Endodermal cell (in vitro differentiated cells): ENCODE data around the gene SMOC2. TPM values are rescaled to one million over a fixed set of nuclear protein-coding genes. Genes with fewer than 3 reads are reported as not detected.

Experiments used
- DNase-seq: peaks from one replicate; pipeline ENCODE4 v3.0.0-alpha.2; 2017
- H3K27ac ChIP-seq: 2 replicates; pipeline ENCODE4 v1.5.1; 2013; ENCODE audit warnings: mild to moderate bottlenecking, low read depth, low read length, moderate library complexity
- H3K27me3 ChIP-seq: 2 replicates; pipeline ENCODE4 v1.6.1; 2013; ENCODE audit warnings: mild to moderate bottlenecking, low read length, moderate library complexity; ENCODE audit not compliant: insufficient read depth, control insufficient read depth, poor library complexity, severe bottlenecking
- H3K36me3 ChIP-seq: 2 replicates; pipeline ENCODE4 v1.7.0; 2013; ENCODE audit warnings: mild to moderate bottlenecking, low read length, moderate library complexity; ENCODE audit not compliant: control insufficient read depth, insufficient read depth
- H3K4me1 ChIP-seq: one replicate; pipeline ENCODE4 v1.7.0; 2013; ENCODE audit warnings: low read length; ENCODE audit not compliant: control insufficient read depth, insufficient read depth
- H3K4me3 ChIP-seq: 2 replicates; pipeline ENCODE4 v1.5.1; 2013; ENCODE audit warnings: mild to moderate bottlenecking, low read length, moderate library complexity
- H3K9ac ChIP-seq: 2 replicates; pipeline ENCODE4 v1.6.1; 2013; ENCODE audit warnings: mild to moderate bottlenecking, low read length, moderate library complexity; ENCODE audit not compliant: poor library complexity, severe bottlenecking; ENCODE audit errors: extremely low read depth
- H3K9me3 ChIP-seq: 2 replicates; pipeline ENCODE4 v1.6.1; 2013; ENCODE audit warnings: mild to moderate bottlenecking, low read length, moderate library complexity; ENCODE audit not compliant: control insufficient read depth
- H3K27ac Mint-ChIP-seq: 2 replicates; pipeline ENCODE4 v1.8.0; 2020; ENCODE audit warnings: mixed read lengths
- H3K27me3 Mint-ChIP-seq: 2 replicates; pipeline ENCODE4 v1.8.0; 2021; ENCODE audit warnings: mild to moderate bottlenecking, mixed read lengths; ENCODE audit not compliant: insufficient read depth
- H3K36me3 Mint-ChIP-seq: 2 replicates; pipeline ENCODE4 v1.8.0; 2020; ENCODE audit warnings: low read depth, mixed read lengths
- H3K4me1 Mint-ChIP-seq: 2 replicates; pipeline ENCODE4 v1.8.0; 2020; ENCODE audit warnings: mixed read lengths
- H3K4me3 Mint-ChIP-seq: 2 replicates; pipeline ENCODE4 v1.8.0; 2020; ENCODE audit warnings: mild to moderate bottlenecking, moderate library complexity, mixed read lengths
- H3K9me3 Mint-ChIP-seq: 2 replicates; pipeline ENCODE4 v1.8.0; 2020; ENCODE audit warnings: mild to moderate bottlenecking, mixed read lengths
- CTCF ChIP-seq: fragments of 200-600 bp; sonication (generic); conservative IDR thresholded peaks from 2 replicates; pipeline ENCODE4 v1.5.0; 2021; ENCODE audit warnings: antibody characterized with exemption, mild to moderate bottlenecking
- WGBS, 2 experiments: methylation state at CpG; one replicate each; pipeline versions ENCODE4 v1.1.5 to v1.1.7; 2013; ENCODE audit warnings: missing lambda C conversion rate in 2 of 2, mixed read lengths in 1 of 2; ENCODE audit not compliant: insufficient coverage in 1 of 2, insufficient read length in 1 of 2; 5-methylcytosine and 5-hydroxymethylcytosine counted together
- total RNA-seq, 2 donors: library from RNA; stranded (reverse); fragmentation: NEBNext Ultra II Directional in 1 of 2; extraction: Animal tissue kit (Norgen Biotek cat#: 25700) in 1 of 2; gene quantifications; 2 replicates in 1 of 2; 3 replicates in 1 of 2; pipeline ENCODE4 v1.2.1, GENCODE V29; 2021

Gene SMOC2
- total RNA-seq, 2 donors from 2014 or later = 0.20 TPM; not detected in 1

- Histone ChIP-seq H3K9me3 (peaks cover 3% of the 10 kb centered on the region), H3K4me1 (no peaks in the 10 kb centered on the region), H3K9ac (no peak overlapping the region), H3K27me3 (no peaks in the 10 kb centered on the region), H3K36me3 (no peaks in the 10 kb centered on the region), H3K4me3 (no peak overlapping the region), H3K27ac (no peak overlapping the region)
- Mint-ChIP-seq H3K36me3 (no peaks in the 10 kb centered on the region), H3K27me3 (no peaks in the 10 kb centered on the region), H3K4me1 (no peaks in the 10 kb centered on the region), H3K9me3 (peaks cover 8% of the 10 kb centered on the region), H3K4me3 (no peak overlapping the region), H3K27ac (no peak overlapping the region)
- no peak for TF ChIP-seq CTCF
- DNase-seq = peak; percentile 18
- WGBS, 2 experiments = 92 to 94% methylated on average over 7 to 8 of the region's 9 CpGs
These were observed 268.4 kb downstream of the SMOC2 start for GRCh38 chr6:168709390-168709789.

- H3K9me3 Mint-ChIP-seq = peaks cover 8% of the 10 kb centered on the region
- no peaks in the 10 kb centered on the region for H3K4me1 Mint-ChIP-seq
- no peaks in the 10 kb centered on the region for H3K36me3 ChIP-seq
- no peak for TF ChIP-seq CTCF
- no peak for DNase-seq
- WGBS, 2 experiments = 86 to 97% methylated on average over 7 to 9 of the region's 9 CpGs
- H3K9ac ChIP-seq = no peak overlapping the region
- H3K27me3 ChIP-seq = no peaks in the 10 kb centered on the region
- H3K27me3 Mint-ChIP-seq = no peaks in the 10 kb centered on the region
- H3K27ac Mint-ChIP-seq = no peak overlapping the region
- no peaks in the 10 kb centered on the region for H3K36me3 Mint-ChIP-seq
- no peaks in the 10 kb centered on the region for H3K4me1 ChIP-seq
- H3K4me3 ChIP-seq = no peak overlapping the region
- peaks cover 9% of the 10 kb centered on the region for H3K9me3 ChIP-seq
- no peak overlapping the region for H3K4me3 Mint-ChIP-seq
- H3K27ac ChIP-seq = no peak overlapping the region
These were observed 269.0 kb downstream of the SMOC2 start for GRCh38 chr6:168709991-168710390.

GRCh38 chr6:168711049-168711640 lies 270.2 kb downstream of the SMOC2 start:
- H3K9me3 Mint-ChIP-seq = peaks cover 8% of the 10 kb centered on the region
- Histone ChIP-seq H3K27me3 (no peaks in the 10 kb centered on the region), H3K9ac (no peak overlapping the region), H3K36me3 (no peaks in the 10 kb centered on the region), H3K27ac (no peak overlapping the region), H3K4me3 (no peak overlapping the region), H3K4me1 (no peaks in the 10 kb centered on the region), H3K9me3 (peaks cover 10% of the 10 kb centered on the region)
- TF ChIP-seq CTCF = peak; percentile 72
- no peaks in the 10 kb centered on the region for H3K4me1 Mint-ChIP-seq
- H3K27me3 Mint-ChIP-seq = no peaks in the 10 kb centered on the region
- no peaks in the 10 kb centered on the region for H3K36me3 Mint-ChIP-seq
- DNase-seq = no peak
- no peak overlapping the region for H3K27ac Mint-ChIP-seq
- 60 to 62% methylated on average over 2 to 5 of the region's 5 CpGs for WGBS, 2 experiments
- no peak overlapping the region for H3K4me3 Mint-ChIP-seq
